ENCODE results near the gene GIGYF2. TPM values are rescaled to one million over a fixed set of nuclear protein-coding genes. Genes with fewer than 3 reads are reported as not detected.

GIGYF2 gene
- total and polyA plus RNA-seq, 4 experiments from 2014 or later: 6.7 to 89.6 (median 59.0) TPM

DNA sequence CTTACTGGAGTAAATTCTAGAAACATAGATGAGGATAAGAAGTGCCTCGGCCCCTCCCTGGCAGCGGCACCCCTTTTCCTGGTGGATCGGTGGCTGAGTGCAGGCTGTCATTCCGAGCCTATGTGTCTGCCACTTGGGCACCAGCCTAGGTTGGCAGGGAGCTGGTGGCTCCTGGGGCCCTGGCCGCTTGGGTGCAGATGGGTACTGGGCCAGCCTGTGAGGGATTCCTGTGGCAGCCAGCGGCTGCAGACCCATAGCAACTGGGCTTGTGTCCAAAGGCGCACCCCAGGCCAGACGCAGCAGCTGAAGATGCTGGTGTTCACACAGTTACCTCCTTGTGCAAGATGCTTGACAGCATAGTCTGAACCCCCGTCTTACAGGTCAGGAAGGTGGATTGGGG is 175.7 kb downstream of the GIGYF2 start:
- intact Hi-C loops (cut with micrococcal nuclease): no loop called here
- H3K4me1 ChIP-seq (ENCODE audit: insufficient read depth, low read length): peaks cover 7% of the 10 kb centered on the region
- peaks cover 2 to 13% (median 7%) of the 10 kb centered on the region in 4 donors for H3K4me1 Mint-ChIP-seq
- H3K36me3 Mint-ChIP-seq: peaks cover 0 to 3% of the 10 kb centered on the region in 2 donors
- peaks cover 0 to 2% (median 0%) of the 10 kb centered on the region in 8 donors for H3K9me3 Mint-ChIP-seq
- H3K4me3 ChIP-seq (ENCODE audit: low read length in 2 of 2): no peak overlapping the region
- no peaks in the 10 kb centered on the region for H3K9me3 ChIP-seq (ENCODE audit: control insufficient read depth in 1 of 2, low read length in 2 of 2)
- ChIA-PET POLR2A (ENCODE audit: partially characterized antibody) (no interaction called here), CTCF (ENCODE audit: partially characterized antibody) (no interaction called here)
- H3K36me3 ChIP-seq (ENCODE audit: insufficient read depth, low read length): no peaks in the 10 kb centered on the region
- H3K27me3 Mint-ChIP-seq: peaks cover 13% of the 10 kb centered on the region in 2 donors
- H3K27me3 ChIP-seq (ENCODE audit: insufficient read depth, low read length): peaks cover 4% of the 10 kb centered on the region
- H3K27ac ChIP-seq (ENCODE audit: low read depth, low read length): no peak overlapping the region
- no peak for DNase-seq
- peak overlapping the region in 1 of 7 donors; percentile 43 for H3K27ac Mint-ChIP-seq
- H3K4me3 Mint-ChIP-seq: no peak overlapping the region

DNA sequence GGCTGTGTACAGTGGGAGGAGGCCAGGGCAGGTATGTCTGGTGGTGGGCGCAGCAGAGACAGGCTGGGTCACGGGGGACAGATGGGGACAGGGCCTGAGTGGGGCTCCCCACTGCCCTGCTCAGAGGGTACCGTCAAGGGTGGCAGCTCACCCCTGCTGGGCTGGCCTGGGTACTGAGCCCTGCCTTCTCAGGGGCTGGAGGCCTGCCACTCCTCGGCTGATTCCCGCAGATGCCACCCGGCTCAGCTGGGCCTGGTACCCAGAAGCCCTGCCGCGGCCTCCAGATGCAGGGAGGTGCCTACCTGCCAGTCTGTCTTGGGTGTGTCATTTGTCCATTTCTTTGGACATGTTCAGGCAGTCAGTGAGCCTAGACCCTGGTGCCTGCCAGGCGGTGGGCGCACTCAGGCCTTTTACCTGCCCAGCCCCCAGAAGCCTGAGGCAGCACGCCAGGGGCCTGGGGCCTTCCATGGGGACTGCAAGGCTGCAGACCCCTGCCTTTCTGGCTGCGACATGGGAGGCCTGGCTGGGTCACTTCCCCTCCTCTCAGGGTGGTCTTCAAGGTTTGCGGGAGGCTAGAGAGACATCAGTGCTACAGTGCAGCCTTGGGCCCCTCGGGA is 176.3 kb downstream of the GIGYF2 start:
- peaks cover 13% of the 10 kb centered on the region in 2 donors for H3K27me3 Mint-ChIP-seq

DNA sequence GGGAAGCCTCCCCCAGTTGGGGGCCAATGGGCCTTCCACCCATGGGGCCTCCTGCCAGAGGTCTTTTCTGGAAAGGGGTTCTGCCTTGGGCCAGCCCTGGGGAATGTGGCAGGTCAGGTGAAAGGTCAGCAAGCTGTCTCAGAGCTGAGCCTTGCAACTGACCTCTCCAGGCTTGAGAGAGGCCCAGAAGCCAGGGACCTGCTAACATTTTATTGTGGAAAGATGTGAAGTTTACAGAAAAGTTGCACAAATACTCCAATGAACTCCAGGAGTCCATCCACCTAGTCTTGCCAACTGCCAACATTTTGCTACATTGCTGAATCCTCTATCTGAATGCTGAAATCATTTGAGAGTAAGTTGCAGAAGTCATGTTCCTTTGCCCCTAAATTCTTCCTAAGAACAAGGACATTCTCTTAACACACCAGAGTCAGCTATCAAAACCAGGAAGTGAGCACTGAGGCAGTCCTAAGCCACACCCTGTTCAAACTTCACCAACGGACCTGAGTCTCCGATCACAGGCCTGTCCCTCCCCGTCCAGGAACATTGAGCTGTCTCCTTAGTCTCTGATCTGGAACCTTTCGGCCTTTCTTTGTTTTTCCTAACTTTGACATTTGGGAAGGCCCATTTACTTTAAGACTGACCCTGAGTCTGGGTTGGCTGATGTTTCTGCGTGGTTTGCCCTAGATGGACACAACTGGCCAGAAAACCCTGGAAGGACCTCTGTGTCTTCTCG is 176.9 kb downstream of the GIGYF2 start:
- H3K4me3 Mint-ChIP-seq: peak overlapping the region in 1 of 8 donors; percentile 13
- H3K36me3 ChIP-seq (ENCODE audit: insufficient read depth, low read length): no peaks in the 10 kb centered on the region
- H3K27ac ChIP-seq (ENCODE audit: low read depth, low read length): no peak overlapping the region
- peaks cover 0 to 2% (median 0%) of the 10 kb centered on the region in 8 donors for H3K9me3 Mint-ChIP-seq
- H3K36me3 Mint-ChIP-seq: peaks cover 0 to 3% of the 10 kb centered on the region in 2 donors
- DNase-seq: no peak
- peaks cover 7% of the 10 kb centered on the region for H3K4me1 ChIP-seq (ENCODE audit: insufficient read depth, low read length)
- ChIA-PET CTCF (ENCODE audit: partially characterized antibody) (no interaction called here), POLR2A (ENCODE audit: partially characterized antibody) (no interaction called here)
- H3K4me1 Mint-ChIP-seq: peaks cover 2 to 14% (median 7%) of the 10 kb centered on the region in 4 donors
- no peaks in the 10 kb centered on the region for H3K9me3 ChIP-seq (ENCODE audit: control insufficient read depth in 1 of 2, low read length in 2 of 2)
- H3K4me3 ChIP-seq (ENCODE audit: low read length in 2 of 2): no peak overlapping the region
- H3K27me3 Mint-ChIP-seq: peaks cover 13% of the 10 kb centered on the region in 2 donors
- no peak overlapping the region for H3K27ac Mint-ChIP-seq
- peaks cover 4% of the 10 kb centered on the region for H3K27me3 ChIP-seq (ENCODE audit: insufficient read depth, low read length)
- intact Hi-C loops (cut with micrococcal nuclease): no loop called here

More for the DNA sequence above, 176.3 kb downstream of the GIGYF2 start:
- Histone ChIP-seq H3K36me3 (ENCODE audit: insufficient read depth, low read length) (no peaks in the 10 kb centered on the region), H3K27me3 (ENCODE audit: insufficient read depth, low read length) (peaks cover 4% of the 10 kb centered on the region), H3K9me3 (ENCODE audit: control insufficient read depth in 1 of 2, low read length in 2 of 2) (no peaks in the 10 kb centered on the region), H3K4me3 (ENCODE audit: low read length in 2 of 2) (no peak overlapping the region), H3K4me1 (ENCODE audit: insufficient read depth, low read length) (peaks cover 7% of the 10 kb centered on the region), H3K27ac (ENCODE audit: low read depth, low read length) (no peak overlapping the region)
- Mint-ChIP-seq H3K36me3 (peaks cover 0 to 3% of the 10 kb centered on the region in 2 donors), H3K27ac (no peak overlapping the region), H3K9me3 (peaks cover 0 to 2% (median 0%) of the 10 kb centered on the region in 8 donors), H3K4me1 (peaks cover 2 to 14% (median 7%) of the 10 kb centered on the region in 4 donors), H3K4me3 (no peak overlapping the region)
- ChIA-PET POLR2A (ENCODE audit: partially characterized antibody) (no interaction called here), CTCF (ENCODE audit: partially characterized antibody) (no interaction called here)
- intact Hi-C loops (cut with micrococcal nuclease): no loop called here
- DNase-seq: no peak

GRCh38 chr2:232874677-232875223 is 177.6 kb downstream of the GIGYF2 start:
- ChIA-PET CTCF (ENCODE audit: partially characterized antibody) (no interaction called here), POLR2A (ENCODE audit: partially characterized antibody) (no interaction called here)
- H3K9me3 Mint-ChIP-seq: peaks cover 0 to 2% (median 0%) of the 10 kb centered on the region in 8 donors
- intact Hi-C loops (cut with micrococcal nuclease): no loop called here
- H3K9me3 ChIP-seq (ENCODE audit: control insufficient read depth in 1 of 2, low read length in 2 of 2): no peaks in the 10 kb centered on the region
- H3K36me3 Mint-ChIP-seq: no peaks in the 10 kb centered on the region
- no peak overlapping the region for H3K27ac ChIP-seq (ENCODE audit: low read depth, low read length)
- no peak overlapping the region for H3K27ac Mint-ChIP-seq
- H3K4me1 Mint-ChIP-seq: peaks cover 2 to 14% (median 7%) of the 10 kb centered on the region in 4 donors
- DNase-seq: no peak
- H3K27me3 Mint-ChIP-seq: peaks cover 13% of the 10 kb centered on the region in 2 donors
- H3K36me3 ChIP-seq (ENCODE audit: insufficient read depth, low read length): no peaks in the 10 kb centered on the region
- H3K4me1 ChIP-seq (ENCODE audit: insufficient read depth, low read length): peaks cover 7% of the 10 kb centered on the region
- peaks cover 4% of the 10 kb centered on the region for H3K27me3 ChIP-seq (ENCODE audit: insufficient read depth, low read length)
- no peak overlapping the region for H3K4me3 ChIP-seq (ENCODE audit: low read length in 2 of 2)
- H3K4me3 Mint-ChIP-seq: peak overlapping the region; percentile 13 to 71 (median 53)

GRCh38 chr2:232875256-232876121 is 178.4 kb downstream of the GIGYF2 start:
- intact Hi-C loops (cut with micrococcal nuclease): no loop called here

DNA sequence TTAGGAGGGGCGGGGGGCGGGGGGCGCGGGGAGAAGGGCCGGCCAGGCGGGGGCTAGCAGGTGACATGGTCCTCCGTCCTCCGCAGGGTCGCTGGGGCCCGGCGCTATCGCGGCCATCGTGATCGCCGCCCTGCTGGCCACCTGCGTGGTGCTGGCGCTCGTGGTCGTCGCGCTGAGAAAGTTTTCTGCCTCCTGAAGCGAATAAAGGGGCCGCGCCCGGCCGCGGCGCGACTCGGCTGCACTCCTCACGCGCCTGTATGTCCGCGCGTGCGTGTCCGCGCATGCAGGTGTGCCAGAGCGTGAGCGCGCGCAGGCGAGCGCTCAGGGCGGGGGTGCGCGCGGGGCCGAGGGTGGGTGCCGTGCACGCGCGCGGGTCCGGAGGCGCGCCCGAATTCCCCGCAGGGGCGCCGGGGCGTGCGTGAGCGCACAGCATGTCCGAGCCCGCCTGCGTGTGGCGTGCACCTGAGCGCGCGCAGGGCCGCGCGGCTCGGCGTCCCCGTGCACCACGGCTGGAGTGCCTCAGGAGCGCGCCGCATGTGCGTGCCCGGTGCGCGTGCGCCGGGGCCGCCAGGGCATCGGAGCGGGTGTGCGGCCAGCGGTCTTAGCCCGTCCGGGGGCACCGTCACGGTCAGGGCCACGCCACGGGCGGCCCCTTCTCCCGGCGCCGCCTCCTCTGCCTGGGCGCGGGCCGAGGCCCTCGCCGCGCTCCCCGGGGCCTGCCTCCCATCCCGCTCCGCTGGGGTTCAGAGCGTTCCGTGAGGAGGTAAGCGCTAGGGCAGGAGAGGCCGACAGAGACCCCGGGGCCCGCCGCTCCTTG is 179.2 kb downstream of the GIGYF2 start:
- H3K4me3 ChIP-seq (ENCODE audit: low read length in 2 of 2): peak overlapping the region in 1 of 2 donors; percentile 28
- peaks cover 13% of the 10 kb centered on the region in 2 donors for H3K27me3 Mint-ChIP-seq
- peaks cover 4% of the 10 kb centered on the region for H3K27me3 ChIP-seq (ENCODE audit: insufficient read depth, low read length)
- H3K27ac Mint-ChIP-seq: no peak overlapping the region
- H3K4me1 Mint-ChIP-seq: peaks cover 2 to 14% (median 7%) of the 10 kb centered on the region in 4 donors
- intact Hi-C loops (cut with micrococcal nuclease): no loop called here
- no peak overlapping the region for H3K27ac ChIP-seq (ENCODE audit: low read depth, low read length)
- ChIA-PET POLR2A (ENCODE audit: partially characterized antibody) (no interaction called here), CTCF (ENCODE audit: partially characterized antibody) (no interaction called here)
- H3K4me1 ChIP-seq (ENCODE audit: insufficient read depth, low read length): peaks cover 7% of the 10 kb centered on the region
- no peaks in the 10 kb centered on the region for H3K9me3 ChIP-seq (ENCODE audit: control insufficient read depth in 1 of 2, low read length in 2 of 2)
- no peaks in the 10 kb centered on the region for H3K36me3 Mint-ChIP-seq
- H3K36me3 ChIP-seq (ENCODE audit: insufficient read depth, low read length): no peaks in the 10 kb centered on the region
- peak overlapping the region in 7 of 8 donors; percentile 31 to 76 (median 49) for H3K4me3 Mint-ChIP-seq
- peaks cover 0 to 2% (median 0%) of the 10 kb centered on the region in 8 donors for H3K9me3 Mint-ChIP-seq
- DNase-seq: peak in 4 of 5 donors; percentile 24 to 43 (median 32)

More at GRCh38 chr2:232875256-232876121, 178.4 kb downstream of the GIGYF2 start:
- no peak for DNase-seq
- Mint-ChIP-seq H3K9me3 (peaks cover 0 to 2% (median 0%) of the 10 kb centered on the region in 8 donors), H3K4me3 (peak overlapping the region; percentile 22 to 71 (median 53)), H3K27ac (peak overlapping the region in 1 of 7 donors; percentile 37), H3K36me3 (no peaks in the 10 kb centered on the region), H3K4me1 (peaks cover 2 to 14% (median 7%) of the 10 kb centered on the region in 4 donors), H3K27me3 (peaks cover 13% of the 10 kb centered on the region in 2 donors)
- H3K4me1 ChIP-seq (ENCODE audit: insufficient read depth, low read length): peaks cover 7% of the 10 kb centered on the region
- POLR2A ChIA-PET (ENCODE audit: partially characterized antibody): no interaction called here
- H3K27ac ChIP-seq (ENCODE audit: low read depth, low read length): no peak overlapping the region
- H3K9me3 ChIP-seq (ENCODE audit: control insufficient read depth in 1 of 2, low read length in 2 of 2): no peaks in the 10 kb centered on the region
- H3K4me3 ChIP-seq (ENCODE audit: low read length in 2 of 2): no peak overlapping the region
- H3K36me3 ChIP-seq (ENCODE audit: insufficient read depth, low read length): no peaks in the 10 kb centered on the region
- H3K27me3 ChIP-seq (ENCODE audit: insufficient read depth, low read length): peaks cover 4% of the 10 kb centered on the region
- CTCF ChIA-PET (ENCODE audit: partially characterized antibody): no interaction called here
